OCI-LY7 (cell line): ENCODE data around the gene NTRK1.

Experiments used
- EZH2phosphoT487 ChIP-seq: fragments of 200-600 bp; sonication (generic); IDR thresholded peaks from 2 replicates; pipeline ENCODE4 v1.6.1; 2018; ENCODE audit warnings: low read depth, borderline replicate concordance, mild to moderate bottlenecking, mixed run types, antibody characterized with exemption, low read length, moderate library complexity, mixed read lengths
- TF ChIP-seq, protein P1 (sequence below): fragments of 200-600 bp; sonication (generic); conservative IDR thresholded peaks from 2 replicates; pipeline ENCODE4 v1.5.1; 2014; ENCODE audit warnings: mild to moderate bottlenecking, antibody characterized with exemption, low read length, moderate library complexity, mixed read lengths

DNA sequence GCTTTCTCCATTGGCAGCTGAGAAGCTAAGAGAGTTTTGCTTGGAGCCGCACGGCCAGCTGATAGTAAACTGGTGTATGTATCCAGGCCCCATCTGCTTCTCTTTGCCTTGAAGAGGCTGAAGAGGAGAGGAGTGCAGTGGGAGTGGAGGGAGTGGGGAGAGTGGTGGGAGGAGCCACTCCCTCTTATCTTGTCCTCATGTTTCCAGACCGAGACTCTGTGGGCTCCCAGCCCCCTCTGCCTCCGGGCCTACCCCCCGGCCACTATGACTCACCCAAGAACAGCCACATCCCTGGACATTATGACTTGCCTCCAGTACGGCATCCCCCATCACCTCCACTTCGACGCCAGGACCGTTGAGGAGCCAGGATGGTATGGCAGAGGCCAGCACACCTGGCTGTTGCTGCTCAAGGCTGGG lies 53.8 kb downstream of the NTRK1 start:
- TF ChIP-seq, protein P1, sequence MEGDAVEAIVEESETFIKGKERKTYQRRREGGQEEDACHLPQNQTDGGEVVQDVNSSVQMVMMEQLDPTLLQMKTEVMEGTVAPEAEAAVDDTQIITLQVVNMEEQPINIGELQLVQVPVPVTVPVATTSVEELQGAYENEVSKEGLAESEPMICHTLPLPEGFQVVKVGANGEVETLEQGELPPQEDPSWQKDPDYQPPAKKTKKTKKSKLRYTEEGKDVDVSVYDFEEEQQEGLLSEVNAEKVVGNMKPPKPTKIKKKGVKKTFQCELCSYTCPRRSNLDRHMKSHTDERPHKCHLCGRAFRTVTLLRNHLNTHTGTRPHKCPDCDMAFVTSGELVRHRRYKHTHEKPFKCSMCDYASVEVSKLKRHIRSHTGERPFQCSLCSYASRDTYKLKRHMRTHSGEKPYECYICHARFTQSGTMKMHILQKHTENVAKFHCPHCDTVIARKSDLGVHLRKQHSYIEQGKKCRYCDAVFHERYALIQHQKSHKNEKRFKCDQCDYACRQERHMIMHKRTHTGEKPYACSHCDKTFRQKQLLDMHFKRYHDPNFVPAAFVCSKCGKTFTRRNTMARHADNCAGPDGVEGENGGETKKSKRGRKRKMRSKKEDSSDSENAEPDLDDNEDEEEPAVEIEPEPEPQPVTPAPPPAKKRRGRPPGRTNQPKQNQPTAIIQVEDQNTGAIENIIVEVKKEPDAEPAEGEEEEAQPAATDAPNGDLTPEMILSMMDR: no peak
- TF ChIP-seq EZH2phosphoT487: no peak
